H1 (cell line): Measurements from ENCODE around the gene MRPL55. TPM values are rescaled to one million over a fixed set of nuclear protein-coding genes. Genes with fewer than 3 reads are reported as not detected.

Experiments used
- CTCF ChIA-PET: fragments of 300-600 bp; sonication (Branson Sonifier 250); formaldehyde crosslinking; loops from one replicate; lab custom pipeline; 2021; ENCODE audit not compliant: partially characterized antibody; lab: Charles Lee
- POLR2A ChIA-PET: fragments of 300-600 bp; sonication (Branson Sonifier 250); formaldehyde crosslinking; loops from one replicate; lab custom pipeline; 2021; ENCODE audit warnings: inconsistent platforms; ENCODE audit not compliant: partially characterized antibody; lab: Charles Lee
- DNase-seq, 2 experiments: peaks; one replicate each; pipeline versions ENCODE4 v3.0.0 to v3.0.0-alpha.2; 2010 to 2022; ENCODE audit warnings: low spot score in 2 of 2, low read depth in 1 of 2, mixed read lengths in 1 of 2
- FAIRE-seq: peaks from 2 replicates; lab custom pipeline; 2011; peaks lifted over from hg19 to GRCh38; lab: Jason Lieb, UNC
- H2AFZ ChIP-seq: 2 replicates; pipeline ENCODE4 v1.8.1; 2012; ENCODE audit warnings: low read length, inconsistent platforms
- H2AK5ac ChIP-seq: 2 replicates; pipeline ENCODE4 v1.6.1; 2013; ENCODE audit warnings: low read depth, low read length
- H2BK120ac ChIP-seq: replicated peaks from 2 replicates; pipeline ENCODE3; 2013; ENCODE audit warnings: low read depth, low read length, inconsistent platforms
- H2BK12ac ChIP-seq: 2 replicates; pipeline ENCODE4 v1.6.1; 2013; ENCODE audit warnings: low read depth, low read length
- H2BK15ac ChIP-seq: 2 replicates; pipeline ENCODE4 v1.6.1; 2013; ENCODE audit warnings: low read length
- H2BK20ac ChIP-seq: 2 replicates; pipeline ENCODE4 v1.6.1; 2013; ENCODE audit warnings: low read length
- H2BK5ac ChIP-seq: 2 replicates; pipeline ENCODE4 v1.6.1; 2013; ENCODE audit warnings: low read depth, low read length
- H3K14ac ChIP-seq: 2 replicates; pipeline ENCODE4 v1.6.1; 2013; ENCODE audit warnings: inconsistent platforms; ENCODE audit not compliant: insufficient read length
- H3K18ac ChIP-seq: 2 replicates; pipeline ENCODE4 v1.6.1; 2013; ENCODE audit warnings: low read length; ENCODE audit errors: extremely low read depth
- H3K23ac ChIP-seq: 2 replicates; pipeline ENCODE4 v1.6.1; 2013; ENCODE audit warnings: inconsistent platforms; ENCODE audit not compliant: insufficient read length
- H3K23me2 ChIP-seq: 2 replicates; pipeline ENCODE4 v1.6.1; 2013; ENCODE audit warnings: low read depth, low read length
- H3K27ac ChIP-seq: 2 replicates; pipeline ENCODE4 v1.6.1; 2011; ENCODE audit warnings: low read depth, low read length, inconsistent platforms
- H3K27me3 ChIP-seq, 4 experiments: replicated peaks in 1 of 4; 1 replicate in 1 of 4; 2 replicates in 3 of 4; pipeline versions ENCODE4 v1.6.1 to v1.8.1; 2011 to 2013; ENCODE audit warnings: low read length in 3 of 4, mild to moderate bottlenecking in 3 of 4, inconsistent platforms in 2 of 4, mixed read lengths in 2 of 4, moderate library complexity in 1 of 4; ENCODE audit not compliant: control insufficient read depth in 3 of 4, insufficient read depth in 3 of 4; ENCODE audit errors: extremely low read depth in 1 of 4
- H3K36me3 ChIP-seq, 4 experiments: 2 replicates each; pipeline versions ENCODE4 v1.6.1 to v1.8.1; 2011 to 2013; ENCODE audit warnings: mild to moderate bottlenecking in 4 of 4, low read length in 3 of 4, moderate library complexity in 2 of 4, control low read depth in 1 of 4, inconsistent platforms in 1 of 4; ENCODE audit not compliant: insufficient read depth in 4 of 4, control insufficient read depth in 2 of 4
- H3K4ac ChIP-seq: replicated peaks from 2 replicates; pipeline ENCODE3; 2013; ENCODE audit warnings: low read length, low read depth, mixed read lengths, inconsistent platforms; ENCODE audit not compliant: insufficient read length
- H3K4me1 ChIP-seq, 4 experiments: replicated peaks in 1 of 4; 1 replicate in 1 of 4; 2 replicates in 3 of 4; pipeline versions ENCODE4 v1.6.1 to v1.8.1; 2011 to 2013; ENCODE audit warnings: low read length in 3 of 4, inconsistent platforms in 2 of 4, mixed read lengths in 1 of 4; ENCODE audit not compliant: insufficient read depth in 4 of 4, control insufficient read depth in 3 of 4
- H3K4me2 ChIP-seq, 2 experiments: 2 replicates each; pipeline versions ENCODE4 v1.6.1 to v1.8.1; 2011 to 2013; ENCODE audit warnings: low read depth in 2 of 2, low read length in 2 of 2, control low read depth in 1 of 2, inconsistent platforms in 1 of 2, mild to moderate bottlenecking in 1 of 2; ENCODE audit not compliant: insufficient read depth in 1 of 2
- H3K4me3 ChIP-seq, 4 experiments: fragments of 200-600, 300-600 bp in 1 of 4; sonication (generic), shearing (Covaris generic), sonication (Bioruptor Twin) in 1 of 4; 2 replicates each; pipeline versions ENCODE4 v1.5.1 to v1.8.1; 2011 to 2016; ENCODE audit warnings: low read length in 4 of 4, low read depth in 3 of 4, control low read depth in 2 of 4, inconsistent platforms in 2 of 4, mild to moderate bottlenecking in 2 of 4, mixed read lengths in 1 of 4, moderate library complexity in 1 of 4; ENCODE audit not compliant: insufficient read depth in 2 of 4; ENCODE audit errors: extremely low read depth in 1 of 4
- H3K56ac ChIP-seq: replicated peaks from 2 replicates; pipeline ENCODE3; 2013; ENCODE audit warnings: low read depth, mild to moderate bottlenecking, mixed read lengths, low read length, inconsistent platforms; ENCODE audit not compliant: insufficient read length
- H3K79me1 ChIP-seq: 2 replicates; pipeline ENCODE4 v1.6.1; 2013; ENCODE audit warnings: low read depth, low read length, control low read depth
- H3K79me2 ChIP-seq, 2 experiments: 2 replicates each; pipeline versions ENCODE4 v1.6.1 to v1.8.1; 2012 to 2013; ENCODE audit warnings: low read length in 2 of 2, mild to moderate bottlenecking in 2 of 2, inconsistent platforms in 1 of 2; ENCODE audit not compliant: insufficient read depth in 2 of 2, control insufficient read depth in 1 of 2
- H3K9ac ChIP-seq, 4 experiments: replicated peaks in 1 of 4; 1 replicate in 1 of 4; 2 replicates in 3 of 4; pipeline versions ENCODE4 v1.6.1 to v1.8.1; 2011 to 2013; ENCODE audit warnings: low read depth in 3 of 4, low read length in 3 of 4, control low read depth in 2 of 4, mild to moderate bottlenecking in 2 of 4, moderate library complexity in 2 of 4, inconsistent platforms in 1 of 4; ENCODE audit errors: extremely low read depth in 1 of 4
- H3K9me3 ChIP-seq, 2 experiments: 2 replicates each; pipeline versions ENCODE4 v1.6.1 to v1.8.1; 2012 to 2013; ENCODE audit warnings: mild to moderate bottlenecking in 2 of 2, moderate library complexity in 2 of 2, control low read depth in 1 of 2, inconsistent platforms in 1 of 2, low read depth in 1 of 2, low read length in 1 of 2, mixed read lengths in 1 of 2; ENCODE audit not compliant: insufficient read depth in 2 of 2
- H4K20me1 ChIP-seq, 2 experiments: replicated peaks in 1 of 2; 2 replicates each; pipeline versions ENCODE3 to v1.8.1; 2011 to 2013; ENCODE audit warnings: inconsistent platforms in 2 of 2, low read length in 2 of 2, mild to moderate bottlenecking in 1 of 2; ENCODE audit not compliant: insufficient read depth in 2 of 2, control insufficient read depth in 1 of 2
- H4K5ac ChIP-seq: 2 replicates; pipeline ENCODE4 v1.6.1; 2013; ENCODE audit warnings: low read length, low read depth, mixed read lengths, inconsistent platforms; ENCODE audit not compliant: insufficient read length
- H4K8ac ChIP-seq: 2 replicates; pipeline ENCODE4 v1.8.0; 2013; ENCODE audit warnings: mild to moderate bottlenecking, moderate library complexity, low read length, inconsistent platforms; ENCODE audit not compliant: insufficient read depth; ENCODE audit errors: extremely low read depth
- H4K91ac ChIP-seq: replicated peaks from 2 replicates; pipeline ENCODE3; 2013; ENCODE audit warnings: low read length, mixed read lengths, inconsistent platforms; ENCODE audit not compliant: insufficient read length
- ASH2L ChIP-seq: fragments of 200-600, 300-600 bp; sonication (generic); IDR thresholded peaks from one replicate; pipeline ENCODE4 v1.7.1; 2017; ENCODE audit warnings: low read length
- CBX8 ChIP-seq: fragments of 300-800, 300-1000 bp; sonication (generic); IDR thresholded peaks from 2 replicates; pipeline ENCODE4 v1.7.1; 2016; ENCODE audit warnings: low read depth, low read length, borderline replicate concordance
- CREB1 ChIP-seq: IDR thresholded peaks from 2 replicates; pipeline ENCODE4 v1.6.1; 2012; ENCODE audit warnings: inconsistent platforms
- CTBP2 ChIP-seq: IDR thresholded peaks from 2 replicates; pipeline ENCODE4 v1.7.0; 2011; ENCODE audit warnings: borderline replicate concordance, mild to moderate bottlenecking, moderate library complexity, mixed read lengths, low read length; ENCODE audit not compliant: insufficient read depth, insufficient read length
- KDM4A ChIP-seq: IDR thresholded peaks from one replicate; pipeline ENCODE4 v1.7.1; 2012; ENCODE audit warnings: low read depth, mild to moderate bottlenecking, moderate library complexity, low read length, inconsistent platforms; ENCODE audit not compliant: severe bottlenecking
- MAX ChIP-seq: IDR thresholded peaks from 2 replicates; pipeline ENCODE4 v1.6.1; 2012; ENCODE audit warnings: inconsistent platforms
- NANOG ChIP-seq: IDR thresholded peaks from 2 replicates; pipeline ENCODE4 v1.6.1; 2011; ENCODE audit warnings: low read length, low read depth, mild to moderate bottlenecking, inconsistent platforms; ENCODE audit not compliant: insufficient read depth, poor library complexity, severe bottlenecking
- PHF8 ChIP-seq: fragments of 200-600 bp; sonication (generic); conservative IDR thresholded peaks from 2 replicates; pipeline ENCODE4 v1.7.1; 2012; ENCODE audit warnings: low read depth, mild to moderate bottlenecking, inconsistent platforms, low read length, moderate library complexity
- POLR2A ChIP-seq, 2 experiments: IDR thresholded peaks; 1 replicate in 1 of 2; 2 replicates in 1 of 2; pipeline ENCODE4 v1.6.1; 2011; ENCODE audit warnings: low read depth in 2 of 2, low read length in 2 of 2, mild to moderate bottlenecking in 2 of 2; ENCODE audit errors: control extremely low read depth in 1 of 2
- POU5F1 ChIP-seq: IDR thresholded peaks from 2 replicates; pipeline ENCODE4 v1.6.1; 2011; ENCODE audit warnings: low read depth, mild to moderate bottlenecking, low read length, moderate library complexity
- RXRA ChIP-seq: IDR thresholded peaks from 2 replicates; pipeline ENCODE4 v1.6.1; 2011; ENCODE audit warnings: low read depth, mild to moderate bottlenecking, low read length, moderate library complexity; ENCODE audit not compliant: insufficient read depth
- SAP30 ChIP-seq: fragments of 300-600 bp; sonication (generic); IDR thresholded peaks from 2 replicates; pipeline ENCODE4 v1.7.1; 2012; ENCODE audit warnings: low read length, moderate library complexity, mild to moderate bottlenecking, inconsistent platforms; ENCODE audit not compliant: insufficient read depth, insufficient replicate concordance
- SIRT6 ChIP-seq: IDR thresholded peaks from one replicate; pipeline ENCODE4 v1.7.1; 2012; ENCODE audit warnings: low read length, inconsistent platforms
- SP1 ChIP-seq: IDR thresholded peaks from 2 replicates; pipeline ENCODE4 v1.6.1; 2011; ENCODE audit warnings: low read depth, low read length
- SP2 ChIP-seq: IDR thresholded peaks from 2 replicates; pipeline ENCODE4 v1.6.1; 2012; ENCODE audit warnings: mild to moderate bottlenecking, low read length, inconsistent platforms
- WGBS, 2 experiments: shearing (Covaris generic) in 1 of 2; methylation state at CpG; one replicate each; pipeline versions ENCODE4 v1.1.6 to v1.1.7; 2013 to 2015; ENCODE audit warnings: low lambda C conversion rate in 2 of 2, mixed read lengths in 2 of 2, inconsistent platforms in 1 of 2, low coverage in 1 of 2, missing lambda C conversion rate in 1 of 2; ENCODE audit not compliant: insufficient replicate concordance in 2 of 2, insufficient coverage in 1 of 2, insufficient read length in 1 of 2; ENCODE audit errors: extremely low coverage in 1 of 2, missing lambda C conversion rate in 1 of 2; 5-methylcytosine and 5-hydroxymethylcytosine counted together
- polyA plus RNA-seq, 7 experiments: library from polyadenylated mRNA; depleted of rRNA in 3 of 7; stranded (reverse) in 5 of 7; unstranded in 2 of 7; fragments of >200 nt in 5 of 7; fragments of 200-250 nt in 2 of 7; gene quantifications; 1 replicate in 5 of 7; 2 replicates in 1 of 7; 4 replicates in 1 of 7; pipeline versions ENCODE4 v1.2.1 to v1.2.3, GENCODE V29; 2011 to 2013; ENCODE audit warnings: missing spikeins in 2 of 7, mixed read lengths in 2 of 7
- total RNA-seq: library from RNA; stranded (reverse); fragmentation: NEBNext Ultra II Directional; extraction: Animal tissue kit (Norgen Biotek cat#: 25700); gene quantifications from 2 replicates; pipeline ENCODE4 v1.2.1, GENCODE V29; 2021

The MRPL55 gene
- total and polyA plus RNA-seq, 2 of the 8 experiments (the other 6 are each of a cell fraction or from before 2014, with no cell fraction given) = 59.0 to 244 TPM

GRCh38 chr1:228125185-228125584, 16.1 kb upstream of the MRPL55 start:
- Histone ChIP-seq H3K4me2 (no peak overlapping the region), H3K9me3 (peaks cover 0 to 3% of the 10 kb centered on the region in 2 experiments; a peak in 2 of 4 replicates), H2BK5ac (no peak overlapping the region), H3K23me2 (no peaks in the 10 kb centered on the region), H3K4me3 (no peak overlapping the region), H4K20me1 (no peaks in the 10 kb centered on the region), H2AFZ (no peak overlapping the region), H2BK20ac (no peak overlapping the region), H3K4me1 (no peaks in the 10 kb centered on the region), H3K18ac (no peak overlapping the region), H3K27me3 (peaks cover 0 to 4% (median 2%) of the 10 kb centered on the region in 4 experiments; a peak in 5 of 7 replicates), H2AK5ac (no peak overlapping the region), H3K9ac (no peak overlapping the region), H2BK15ac (no peak overlapping the region), H2BK12ac (no peak overlapping the region), H3K79me1 (no peaks in the 10 kb centered on the region; the same call in 1 of the 2 replicates), H3K36me3 (no peaks in the 10 kb centered on the region), H4K8ac (no peak overlapping the region), H3K14ac (no peak overlapping the region), H2BK120ac (no peak overlapping the region), H4K5ac (no peak overlapping the region), H3K4ac (no peak overlapping the region), H3K56ac (no peak overlapping the region), H3K27ac (no peak overlapping the region), H4K91ac (no peak overlapping the region), H3K23ac (no peak overlapping the region), H3K79me2 (no peaks in the 10 kb centered on the region)
- no peak for FAIRE-seq
- no peak for DNase-seq
- POLR2A ChIA-PET = interaction anchor here (1.8 kb wide), 1 partner anchor 18 kb away, joined by 4 read pairs; no protein-coding TSS in a partner anchor
- WGBS, 2 experiments = 81% methylated on average over 5 of the region's 5 CpGs; no CpG with 5 or more reads in 1 of the 2 experiments
- CTCF ChIA-PET = no interaction called here
- TF ChIP-seq CTBP2 = no peak
- no peak for TF ChIP-seq CBX8
- TF ChIP-seq MAX = no peak
- TF ChIP-seq KDM4A = no peak
- no peak for TF ChIP-seq ASH2L
- TF ChIP-seq POU5F1 = no peak
- TF ChIP-seq SP1 = no peak
- no peak for TF ChIP-seq POLR2A (IDR thresholded peaks at IDR 0.05; ENCODE audit: control extremely low read depth in 1 of 2, low read depth in 2 of 2, low read length in 2 of 2)
- TF ChIP-seq NANOG = no peak
- no peak for TF ChIP-seq SIRT6
- TF ChIP-seq PHF8 = no peak
- TF ChIP-seq SAP30 = no peak
- TF ChIP-seq RXRA = no peak
- TF ChIP-seq SP2 = no peak
- no peak for TF ChIP-seq CREB1
